ENCODE data around the gene RSPO3.

DNA sequence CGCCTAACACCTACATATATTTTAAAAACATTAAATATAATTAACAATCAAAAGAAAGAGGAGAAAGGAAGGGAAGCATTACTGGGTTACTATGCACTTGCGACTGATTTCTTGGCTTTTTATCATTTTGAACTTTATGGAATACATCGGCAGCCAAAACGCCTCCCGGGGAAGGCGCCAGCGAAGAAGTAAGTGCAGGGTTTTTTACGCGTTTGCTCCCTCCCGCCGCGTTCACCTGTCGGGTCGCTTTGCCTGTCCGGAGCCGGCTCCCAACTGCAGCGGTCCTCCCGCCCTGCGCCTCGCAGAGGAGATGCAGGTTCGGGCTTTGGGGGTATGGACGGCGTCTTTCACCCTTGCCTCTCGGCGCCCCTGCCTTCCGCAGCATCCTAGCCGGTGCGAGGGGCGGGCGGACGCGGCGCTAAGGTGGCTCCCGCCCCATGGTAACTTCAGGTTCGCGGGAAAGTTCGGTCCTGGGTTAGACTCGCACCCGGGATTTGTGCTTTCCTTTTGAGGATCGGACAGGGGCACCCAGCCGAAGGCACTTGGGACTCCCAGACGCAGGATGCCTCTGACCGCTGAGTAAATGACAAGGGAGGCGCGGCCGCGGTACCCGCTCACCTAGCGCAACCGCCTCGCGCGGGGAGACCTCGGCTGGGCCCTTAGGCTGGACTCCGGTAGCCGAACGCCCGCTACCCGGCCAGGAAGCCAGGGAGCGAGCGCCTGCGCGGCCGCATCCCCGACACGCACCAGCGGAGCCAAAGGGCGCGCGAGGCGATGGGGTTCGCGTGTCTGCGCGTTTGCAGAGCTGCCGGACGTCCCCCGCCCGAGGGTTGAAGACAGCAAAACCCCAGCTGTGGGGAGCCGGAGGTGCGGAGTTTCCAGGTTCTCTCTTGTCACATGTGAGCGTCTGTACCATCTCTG, 891 bp downstream of the RSPO3 start:
- TF ChIP-seq EZH2 (IDR thresholded peaks at IDR 0.05; ENCODE audit: borderline replicate concordance, low read length) = no peak
- TF ChIP-seq, protein P1, sequence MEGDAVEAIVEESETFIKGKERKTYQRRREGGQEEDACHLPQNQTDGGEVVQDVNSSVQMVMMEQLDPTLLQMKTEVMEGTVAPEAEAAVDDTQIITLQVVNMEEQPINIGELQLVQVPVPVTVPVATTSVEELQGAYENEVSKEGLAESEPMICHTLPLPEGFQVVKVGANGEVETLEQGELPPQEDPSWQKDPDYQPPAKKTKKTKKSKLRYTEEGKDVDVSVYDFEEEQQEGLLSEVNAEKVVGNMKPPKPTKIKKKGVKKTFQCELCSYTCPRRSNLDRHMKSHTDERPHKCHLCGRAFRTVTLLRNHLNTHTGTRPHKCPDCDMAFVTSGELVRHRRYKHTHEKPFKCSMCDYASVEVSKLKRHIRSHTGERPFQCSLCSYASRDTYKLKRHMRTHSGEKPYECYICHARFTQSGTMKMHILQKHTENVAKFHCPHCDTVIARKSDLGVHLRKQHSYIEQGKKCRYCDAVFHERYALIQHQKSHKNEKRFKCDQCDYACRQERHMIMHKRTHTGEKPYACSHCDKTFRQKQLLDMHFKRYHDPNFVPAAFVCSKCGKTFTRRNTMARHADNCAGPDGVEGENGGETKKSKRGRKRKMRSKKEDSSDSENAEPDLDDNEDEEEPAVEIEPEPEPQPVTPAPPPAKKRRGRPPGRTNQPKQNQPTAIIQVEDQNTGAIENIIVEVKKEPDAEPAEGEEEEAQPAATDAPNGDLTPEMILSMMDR (IDR thresholded peaks at IDR 0.05; ENCODE audit: low read length) = no peak
